Smooth muscle cell (in vitro differentiated cells): Measurements from ENCODE around the gene ASB6. TPM values are rescaled to one million over a fixed set of nuclear protein-coding genes. Genes with fewer than 3 reads are reported as not detected.
"Not testable (repeated sequence)": the region's sequence is repeated elsewhere in the genome, so short reads cannot be mapped to it uniquely, and the experiment has no call there.

Source experiments
- DNase-seq: peaks from one replicate; lab custom pipeline; 2025; ENCODE audit not compliant: unreplicated experiment; lab: John Stamatoyannopoulos, UW
- H2AFZ ChIP-seq: fragments of 200-600 bp; sonication (generic); 2 replicates; pipeline ENCODE4 v1.6.0; 2016; ENCODE audit warnings: antibody characterized with exemption, low read depth, mild to moderate bottlenecking
- H3F3A ChIP-seq: fragments of 200-600 bp; sonication (generic); 2 replicates; pipeline ENCODE4 v1.6.0; 2017; ENCODE audit warnings: antibody characterized with exemption, low read depth
- H3K27ac ChIP-seq: fragments of 200-600 bp; sonication (generic); 2 replicates; pipeline ENCODE4 v1.5.1; 2016; ENCODE audit warnings: low read depth, mild to moderate bottlenecking
- H3K27me3 ChIP-seq: fragments of 200-600 bp; sonication (generic); 2 replicates; pipeline ENCODE4 v1.6.1; 2016; ENCODE audit warnings: low read depth, mild to moderate bottlenecking
- H3K36me3 ChIP-seq: fragments of 200-600 bp; sonication (generic); 2 replicates; pipeline ENCODE4 v1.5.1; 2016; ENCODE audit warnings: low read depth
- H3K4me1 ChIP-seq: fragments of 200-600 bp; sonication (generic); 2 replicates; pipeline ENCODE4 v1.5.1; 2016; ENCODE audit warnings: low read depth
- H3K4me2 ChIP-seq: fragments of 200-600 bp; sonication (generic); 2 replicates; pipeline ENCODE4 v1.6.0; 2016; ENCODE audit warnings: mild to moderate bottlenecking
- H3K4me3 ChIP-seq: fragments of 200-600 bp; sonication (generic); 2 replicates; pipeline ENCODE4 v1.5.1; 2016; ENCODE audit warnings: mild to moderate bottlenecking
- H3K79me2 ChIP-seq: fragments of 200-600 bp; sonication (generic); 2 replicates; pipeline ENCODE4 v1.6.0; 2016; ENCODE audit warnings: low read depth, mild to moderate bottlenecking
- H3K9ac ChIP-seq: fragments of 200-600 bp; sonication (generic); 2 replicates; pipeline ENCODE4 v1.6.0; 2016; ENCODE audit warnings: low read depth
- H3K9me3 ChIP-seq: fragments of 200-600 bp; sonication (generic); replicated peaks from 2 replicates; pipeline ENCODE4 v1.5.1; 2016; ENCODE audit warnings: low read depth
- H4K20me1 ChIP-seq: fragments of 200-600 bp; sonication (generic); 2 replicates; pipeline ENCODE4 v1.6.0; 2016; ENCODE audit warnings: low read depth
- CTCF ChIP-seq: fragments of 200-600 bp; sonication (generic); IDR thresholded peaks from 2 replicates; pipeline ENCODE4 v1.5.1; 2017; ENCODE audit warnings: borderline replicate concordance, mild to moderate bottlenecking, antibody characterized with exemption; ENCODE audit not compliant: insufficient read depth, poor library complexity, severe bottlenecking
- WGBS: methylation state at CpG from one replicate; pipeline ENCODE4 v1.1.7; 2016; ENCODE audit warnings: low lambda C conversion rate; 5-methylcytosine and 5-hydroxymethylcytosine counted together
- polyA plus RNA-seq: library from polyadenylated mRNA; unstranded; fragments of >200 nt; fragmentation: Nextera tagmentation; extraction: Ambion mirVana; gene quantifications from 2 replicates; pipeline ENCODE4 v1.2.1, GENCODE V29; 2016
- total RNA-seq: library from RNA; depleted of rRNA; stranded (reverse); fragments of >200 nt; gene quantifications from 2 replicates; pipeline ENCODE4 v1.2.3, GENCODE V29; 2014

The ASB6 gene
- total and polyA plus RNA-seq, 2 experiments from 2014 or later: 13.8 to 26.0 TPM

- WGBS: 95% methylated on average over 17 of the region's 17 CpGs
- no peaks in the 10 kb centered on the region for H3K36me3 ChIP-seq
- no peaks in the 10 kb centered on the region for H3K27me3 ChIP-seq
- no peaks in the 10 kb centered on the region for H3K9me3 ChIP-seq
- no peak overlapping the region for H3K9ac ChIP-seq
- no peak for TF ChIP-seq CTCF
- peaks cover 57% of the 10 kb centered on the region for H4K20me1 ChIP-seq
- no peak overlapping the region for H2AFZ ChIP-seq
- no peak for DNase-seq
- peaks cover 5% of the 10 kb centered on the region for H3F3A ChIP-seq
- no peak overlapping the region for H3K4me3 ChIP-seq
- no peak overlapping the region for H3K27ac ChIP-seq
- H3K79me2 ChIP-seq: peaks cover 33% of the 10 kb centered on the region
- H3K4me1 ChIP-seq: peaks cover 8% of the 10 kb centered on the region
- no peak overlapping the region for H3K4me2 ChIP-seq
Measured at GRCh38 chr9:129639034-129639630, 2.8 kb downstream of the ASB6 start.

GRCh38 chr9:129637673-129638439 lies 4.1 kb downstream of the ASB6 start:
- Histone ChIP-seq H2AFZ (no peak overlapping the region), H4K20me1 (peaks cover 70% of the 10 kb centered on the region)

GRCh38 chr9:129637102-129637501 lies 4.8 kb downstream of the ASB6 start:
- H3K79me2 ChIP-seq: peaks cover 53% of the 10 kb centered on the region
- H3K9ac ChIP-seq: no peak overlapping the region
- peaks cover 77% of the 10 kb centered on the region for H4K20me1 ChIP-seq
- DNase-seq: no peak
- peaks cover 5% of the 10 kb centered on the region for H3F3A ChIP-seq
- H3K4me3 ChIP-seq: no peak overlapping the region
- no peak for TF ChIP-seq CTCF
- H3K4me2 ChIP-seq: no peak overlapping the region
- no peaks in the 10 kb centered on the region for H3K9me3 ChIP-seq
- H3K27me3 ChIP-seq: no peaks in the 10 kb centered on the region
- 91% methylated on average over 9 of the region's 9 CpGs for WGBS
- no peaks in the 10 kb centered on the region for H3K36me3 ChIP-seq
- no peak overlapping the region for H2AFZ ChIP-seq
- no peak overlapping the region for H3K27ac ChIP-seq
- H3K4me1 ChIP-seq: peaks cover 8% of the 10 kb centered on the region

More at GRCh38 chr9:129637673-129638439, 4.1 kb downstream of the ASB6 start:
- H3K9me3 ChIP-seq: no peaks in the 10 kb centered on the region
- 91% methylated on average over 29 of the region's 29 CpGs for WGBS
- H3K9ac ChIP-seq: no peak overlapping the region
- H3K4me1 ChIP-seq: peaks cover 8% of the 10 kb centered on the region
- H3K27me3 ChIP-seq: no peaks in the 10 kb centered on the region
- H3F3A ChIP-seq: peaks cover 5% of the 10 kb centered on the region
- DNase-seq: no peak
- no peak overlapping the region for H3K4me2 ChIP-seq
- H3K79me2 ChIP-seq: peaks cover 46% of the 10 kb centered on the region
- TF ChIP-seq CTCF: no peak
- H3K27ac ChIP-seq: no peak overlapping the region
- H3K4me3 ChIP-seq: no peak overlapping the region
- no peaks in the 10 kb centered on the region for H3K36me3 ChIP-seq

GRCh38 chr9:129636343-129636742 lies 5.6 kb downstream of the ASB6 start:
- not testable (repeated sequence) for H3K9me3 ChIP-seq, H3K27ac ChIP-seq, H3F3A ChIP-seq, H3K36me3 ChIP-seq, H3K4me1 ChIP-seq, H3K4me2 ChIP-seq, H2AFZ ChIP-seq, H3K4me3 ChIP-seq, DNase-seq, H3K27me3 ChIP-seq, H3K9ac ChIP-seq
- 98% methylated on average over 10 of the region's 10 CpGs for WGBS
- Histone ChIP-seq H4K20me1 (peaks cover 84% of the 10 kb centered on the region), H3K79me2 (peaks cover 56% of the 10 kb centered on the region)
